OCI-LY1 (cell line): ENCODE data around the gene SLC2A4RG.

Experiments used
- H2AFZ ChIP-seq: fragments of 200-600 bp; sonication (generic), shearing (Covaris generic); 2 replicates; pipeline ENCODE4 v1.6.0; 2014; ENCODE audit warnings: antibody characterized with exemption, mild to moderate bottlenecking, low read length
- H3F3A ChIP-seq: fragments of 200-600 bp; sonication (generic), shearing (Covaris generic); 2 replicates; pipeline ENCODE4 v1.6.0; 2014; ENCODE audit warnings: mild to moderate bottlenecking, antibody characterized with exemption, low read length, moderate library complexity; ENCODE audit not compliant: insufficient read depth
- H3K27ac ChIP-seq: fragments of 200-600 bp; sonication (generic); 2 replicates; pipeline ENCODE4 v1.5.1; 2014; ENCODE audit warnings: low read length, mixed run types, mild to moderate bottlenecking, low read depth; ENCODE audit not compliant: poor library complexity, severe bottlenecking
- H3K27me3 ChIP-seq: fragments of 200-600 bp; sonication (generic); 2 replicates; pipeline ENCODE4 v1.6.0; 2014; ENCODE audit warnings: antibody characterized with exemption, mild to moderate bottlenecking, low read length, moderate library complexity; ENCODE audit not compliant: insufficient read depth
- H3K36me3 ChIP-seq: fragments of 200-600 bp; sonication (generic); 2 replicates; pipeline ENCODE4 v1.6.1; 2014; ENCODE audit warnings: mild to moderate bottlenecking, antibody characterized with exemption, low read length, moderate library complexity, mixed read lengths; ENCODE audit not compliant: insufficient read depth
- H3K4me1 ChIP-seq: fragments of 200-600 bp; sonication (generic); 2 replicates; pipeline ENCODE4 v1.5.1; 2014; ENCODE audit warnings: mild to moderate bottlenecking, low read length, moderate library complexity; ENCODE audit not compliant: insufficient read depth, severe bottlenecking
- H3K4me2 ChIP-seq: fragments of 200-600 bp; sonication (generic), shearing (Covaris generic); 2 replicates; pipeline ENCODE4 v1.6.1; 2014; ENCODE audit warnings: low read length
- H3K4me3 ChIP-seq: fragments of 200-600 bp; sonication (generic); 2 replicates; pipeline ENCODE4 v1.5.1; 2014; ENCODE audit warnings: low read length, low read depth, mild to moderate bottlenecking, mixed read lengths; ENCODE audit not compliant: poor library complexity, severe bottlenecking
- H3K79me2 ChIP-seq: fragments of 200-600 bp; shearing (Covaris generic); 2 replicates; pipeline ENCODE4 v1.6.1; 2016; ENCODE audit warnings: mixed run types, low read length, mixed read lengths; ENCODE audit not compliant: insufficient read depth
- H3K9ac ChIP-seq: fragments of 200-600 bp; sonication (generic), shearing (Covaris generic); 2 replicates; pipeline ENCODE4 v1.6.1; 2014; ENCODE audit warnings: mild to moderate bottlenecking, low read length, mixed read lengths
- H3K9me2 ChIP-seq: fragments of 200-600 bp; sonication (generic), shearing (Covaris generic); 2 replicates; pipeline ENCODE4 v1.6.1; 2014; ENCODE audit warnings: low read depth, mild to moderate bottlenecking, low read length, mixed read lengths
- H3K9me3 ChIP-seq: fragments of 200-600 bp; shearing (Covaris generic); 2 replicates; pipeline ENCODE4 v1.6.1; 2014; ENCODE audit warnings: low read length, mixed read lengths
- H4K20me1 ChIP-seq: fragments of 200-600 bp; sonication (generic), shearing (Covaris generic); 2 replicates; pipeline ENCODE4 v1.6.0; 2016; ENCODE audit warnings: mild to moderate bottlenecking, low read length; ENCODE audit not compliant: insufficient read depth
- CTCF ChIP-seq: fragments of 200-600 bp; sonication (generic), shearing (Covaris generic); IDR thresholded peaks from 2 replicates; pipeline ENCODE4 v1.5.1; 2017; ENCODE audit warnings: mild to moderate bottlenecking, antibody characterized with exemption, low read length, moderate library complexity, mixed read lengths
- EZH2 ChIP-seq: fragments of 200-600 bp; sonication (generic), shearing (Covaris generic); IDR thresholded peaks from 2 replicates; pipeline ENCODE4 v1.8.0; 2017; ENCODE audit warnings: borderline replicate concordance, mixed run types, mild to moderate bottlenecking, antibody characterized with exemption, low read length, moderate library complexity, mixed read lengths

The SLC2A4RG gene

GRCh38 chr20:63705232-63706026 lies 34.1 kb upstream of the SLC2A4RG start:
- H4K20me1 ChIP-seq = no peaks in the 10 kb centered on the region
- no peaks in the 10 kb centered on the region for H3K9me3 ChIP-seq
- H3K9ac ChIP-seq = no peak overlapping the region
- TF ChIP-seq EZH2 (no peak), CTCF (no peak)
- no peaks in the 10 kb centered on the region for H3K27me3 ChIP-seq
- no peaks in the 10 kb centered on the region for H3F3A ChIP-seq
- H3K27ac ChIP-seq = no peak overlapping the region
- H2AFZ ChIP-seq = no peak overlapping the region
- H3K9me2 ChIP-seq = no peaks in the 10 kb centered on the region
- peaks cover 3% of the 10 kb centered on the region; the same call in 1 of the 2 replicates for H3K79me2 ChIP-seq
- peaks cover 21% of the 10 kb centered on the region for H3K4me1 ChIP-seq
- no peak overlapping the region for H3K4me3 ChIP-seq
- peaks cover 43% of the 10 kb centered on the region for H3K36me3 ChIP-seq
- H3K4me2 ChIP-seq = no peak overlapping the region

GRCh38 chr20:63706027-63706695 lies 33.4 kb upstream of the SLC2A4RG start:
- peak overlapping the region; percentile 94; the same call in 1 of the 2 replicates for H3K9ac ChIP-seq
- peaks cover 21% of the 10 kb centered on the region for H3K4me1 ChIP-seq
- no peaks in the 10 kb centered on the region for H4K20me1 ChIP-seq
- peak overlapping the region; percentile 97 for H3K4me3 ChIP-seq
- no peak for TF ChIP-seq EZH2
- TF ChIP-seq CTCF = no peak
- H3K79me2 ChIP-seq = peaks cover 3% of the 10 kb centered on the region; the same call in 1 of the 2 replicates
- H3F3A ChIP-seq = no peaks in the 10 kb centered on the region
- H3K27me3 ChIP-seq = no peaks in the 10 kb centered on the region
- H3K9me3 ChIP-seq = 0 out of 2 replicates have a peak, but pooled peaks cover under 1% of the 10 kb centered on the region
- H3K9me2 ChIP-seq = no peaks in the 10 kb centered on the region
- no peak overlapping the region for H3K27ac ChIP-seq
- H3K36me3 ChIP-seq = peaks cover 50% of the 10 kb centered on the region
- no peak overlapping the region for H2AFZ ChIP-seq
- H3K4me2 ChIP-seq = peak overlapping the region; percentile 99

- H3K27ac ChIP-seq = no peak overlapping the region
- no peaks in the 10 kb centered on the region for H3K27me3 ChIP-seq
- peak overlapping the region; percentile 94 for H3K9ac ChIP-seq
- no peaks in the 10 kb centered on the region for H3F3A ChIP-seq
- no peaks in the 10 kb centered on the region for H3K9me2 ChIP-seq
- H3K79me2 ChIP-seq = peaks cover 3% of the 10 kb centered on the region
- H3K9me3 ChIP-seq = peaks cover 5% of the 10 kb centered on the region
- H2AFZ ChIP-seq = no peak overlapping the region
- peaks cover 59% of the 10 kb centered on the region for H3K36me3 ChIP-seq
- TF ChIP-seq EZH2 (no peak), CTCF (peak; percentile 80)
- H3K4me2 ChIP-seq = peak overlapping the region; percentile 99
- peaks cover 21% of the 10 kb centered on the region for H3K4me1 ChIP-seq
- peak overlapping the region; percentile 97 for H3K4me3 ChIP-seq
- no peaks in the 10 kb centered on the region for H4K20me1 ChIP-seq
Measured at GRCh38 chr20:63706852-63707557, 32.6 kb upstream of the SLC2A4RG start.
